ENCODE data around the gene SEMA3C.

DNA sequence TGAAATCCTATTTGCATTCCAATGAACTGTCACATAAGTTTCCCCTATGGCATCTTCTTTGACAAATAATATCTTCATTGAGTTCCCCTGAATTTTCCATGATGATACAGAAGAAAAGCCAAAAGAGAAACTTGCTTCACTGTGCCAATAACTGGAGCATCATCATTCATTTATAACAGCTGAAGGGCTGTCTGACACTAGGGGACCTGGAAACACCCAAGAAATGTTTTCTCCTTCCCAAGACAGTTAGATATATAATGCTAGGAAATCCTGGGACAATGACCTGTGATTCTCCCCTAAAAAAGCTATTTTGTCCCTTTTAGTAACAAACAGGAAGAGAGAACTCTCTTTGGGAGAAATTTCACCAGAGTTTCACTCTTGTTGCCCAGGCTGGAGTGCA lies 133.6 kb downstream of the SEMA3C start:
- TF ChIP-seq, protein P1, sequence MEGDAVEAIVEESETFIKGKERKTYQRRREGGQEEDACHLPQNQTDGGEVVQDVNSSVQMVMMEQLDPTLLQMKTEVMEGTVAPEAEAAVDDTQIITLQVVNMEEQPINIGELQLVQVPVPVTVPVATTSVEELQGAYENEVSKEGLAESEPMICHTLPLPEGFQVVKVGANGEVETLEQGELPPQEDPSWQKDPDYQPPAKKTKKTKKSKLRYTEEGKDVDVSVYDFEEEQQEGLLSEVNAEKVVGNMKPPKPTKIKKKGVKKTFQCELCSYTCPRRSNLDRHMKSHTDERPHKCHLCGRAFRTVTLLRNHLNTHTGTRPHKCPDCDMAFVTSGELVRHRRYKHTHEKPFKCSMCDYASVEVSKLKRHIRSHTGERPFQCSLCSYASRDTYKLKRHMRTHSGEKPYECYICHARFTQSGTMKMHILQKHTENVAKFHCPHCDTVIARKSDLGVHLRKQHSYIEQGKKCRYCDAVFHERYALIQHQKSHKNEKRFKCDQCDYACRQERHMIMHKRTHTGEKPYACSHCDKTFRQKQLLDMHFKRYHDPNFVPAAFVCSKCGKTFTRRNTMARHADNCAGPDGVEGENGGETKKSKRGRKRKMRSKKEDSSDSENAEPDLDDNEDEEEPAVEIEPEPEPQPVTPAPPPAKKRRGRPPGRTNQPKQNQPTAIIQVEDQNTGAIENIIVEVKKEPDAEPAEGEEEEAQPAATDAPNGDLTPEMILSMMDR (IDR thresholded peaks at IDR 0.05): no peak
- TF ChIP-seq POLR2A (IDR thresholded peaks at IDR 0.05): no peak
